ENCODE data around the gene CD99. TPM values are rescaled to one million over a fixed set of nuclear protein-coding genes. Genes with fewer than 3 reads are reported as not detected.

CD99 gene
- total RNA-seq, 1 experiment from 2014 or later = 92.1 TPM

GRCh38 chrX:2680486-2681348, 10.4 kb upstream of the CD99 start:
- Histone ChIP-seq H2AK5ac (ENCODE audit: insufficient read length, low read length) (no peak overlapping the region), H3K23me2 (ENCODE audit: insufficient read length, low read depth, low read length, poor library complexity, severe bottlenecking) (no peaks in the 10 kb centered on the region), H3K79me2 (ENCODE audit: insufficient read depth, low read length) (no peaks in the 10 kb centered on the region), H3K56ac (ENCODE audit: insufficient read length, low read depth, low read length) (no peak overlapping the region), H3K18ac (ENCODE audit: insufficient read length, low read depth, low read length) (no peak overlapping the region), H4K5ac (ENCODE audit: insufficient read length, low read depth, low read length) (no peak overlapping the region), H4K8ac (replicated peaks; ENCODE audit: insufficient read length, low read depth, low read length) (no peak overlapping the region), H3K4ac (ENCODE audit: low read depth, low read length) (no peak overlapping the region), H3T11ph (ENCODE audit: low read length) (no peak overlapping the region), H4K20me1 (ENCODE audit: control insufficient read depth, insufficient read depth, insufficient read length) (no peaks in the 10 kb centered on the region), H2AFZ (ENCODE audit: low read length) (no peak overlapping the region), H3K9me3 (ENCODE audit: control insufficient read depth, low read depth, low read length) (no peaks in the 10 kb centered on the region), H2BK12ac (ENCODE audit: insufficient read length, low read depth, low read length) (no peak overlapping the region), H3K9ac (ENCODE audit: extremely low read depth, insufficient read length, low read length) (no peak overlapping the region), H4K91ac (ENCODE audit: insufficient read length, low read depth, low read length) (no peak overlapping the region), H3K4me1 (ENCODE audit: insufficient read depth, low read length) (no peaks in the 10 kb centered on the region), H3K14ac (ENCODE audit: insufficient read depth, low read length) (no peak overlapping the region), H3K27ac (ENCODE audit: insufficient read length, low read depth, low read length) (no peak overlapping the region), H3K4me2 (ENCODE audit: insufficient read depth, insufficient read length, low read length) (no peak overlapping the region), H3K23ac (ENCODE audit: insufficient read length, low read depth, low read length) (no peak overlapping the region), H2BK20ac (ENCODE audit: low read depth, low read length, poor library complexity, severe bottlenecking) (no peak overlapping the region), H2BK15ac (ENCODE audit: low read depth, low read length) (no peak overlapping the region), H3K27me3 (ENCODE audit: insufficient read depth, low read length) (no peaks in the 10 kb centered on the region), H2BK120ac (ENCODE audit: low read depth, low read length, poor library complexity, severe bottlenecking) (no peak overlapping the region), H3K79me1 (ENCODE audit: insufficient read depth, low read depth, low read length, poor library complexity, severe bottlenecking) (no peaks in the 10 kb centered on the region), H2BK5ac (ENCODE audit: insufficient read length, low read length) (no peak overlapping the region)
- Mint-ChIP-seq H3K4me1 (peaks cover 0 to 5% of the 10 kb centered on the region in 2 experiments; a peak in 1 of 4 replicates), H3K27me3 (ENCODE audit: low read depth) (no peaks in the 10 kb centered on the region; the same call in 1 of the 2 replicates), H3K9me3 (no peaks in the 10 kb centered on the region), H3K36me3 (ENCODE audit: insufficient read depth in 1 of 3, low read depth in 3 of 3) (no peaks in the 10 kb centered on the region; a peak in 1 of 7 replicates), H3K27ac (no peak overlapping the region), H3K4me3 (no peak overlapping the region)
- no peak for DNase-seq
- WGBS (ENCODE audit: extremely low coverage, insufficient read length, low lambda C conversion rate) = 100% methylated on average over 3 of the region's 6 CpGs
- TF ChIP-seq CTCF (conservative IDR thresholded peaks at IDR 0.05) = no peak
